ENCODE measurements around the gene LGMN. TPM values are rescaled to one million over a fixed set of nuclear protein-coding genes. Genes with fewer than 3 reads are reported as not detected.

The LGMN gene
- total and polyA plus RNA-seq, 8 donors: 18.5 to 60.1 (median 33.0) TPM

GRCh38 chr14:92659765-92660561 is 88.5 kb downstream of the LGMN start:
- peak in 3 of 4 donors; percentile 43 to 57 (median 53) for ATAC-seq
- H3K27ac ChIP-seq: peak overlapping the region in 2 of 4 donors; percentile 30 to 58
- no peaks in the 10 kb centered on the region for H3K27me3 ChIP-seq
- intact Hi-C loops (cut with DNase I): no loop called here
- TF ChIP-seq, protein P1, sequence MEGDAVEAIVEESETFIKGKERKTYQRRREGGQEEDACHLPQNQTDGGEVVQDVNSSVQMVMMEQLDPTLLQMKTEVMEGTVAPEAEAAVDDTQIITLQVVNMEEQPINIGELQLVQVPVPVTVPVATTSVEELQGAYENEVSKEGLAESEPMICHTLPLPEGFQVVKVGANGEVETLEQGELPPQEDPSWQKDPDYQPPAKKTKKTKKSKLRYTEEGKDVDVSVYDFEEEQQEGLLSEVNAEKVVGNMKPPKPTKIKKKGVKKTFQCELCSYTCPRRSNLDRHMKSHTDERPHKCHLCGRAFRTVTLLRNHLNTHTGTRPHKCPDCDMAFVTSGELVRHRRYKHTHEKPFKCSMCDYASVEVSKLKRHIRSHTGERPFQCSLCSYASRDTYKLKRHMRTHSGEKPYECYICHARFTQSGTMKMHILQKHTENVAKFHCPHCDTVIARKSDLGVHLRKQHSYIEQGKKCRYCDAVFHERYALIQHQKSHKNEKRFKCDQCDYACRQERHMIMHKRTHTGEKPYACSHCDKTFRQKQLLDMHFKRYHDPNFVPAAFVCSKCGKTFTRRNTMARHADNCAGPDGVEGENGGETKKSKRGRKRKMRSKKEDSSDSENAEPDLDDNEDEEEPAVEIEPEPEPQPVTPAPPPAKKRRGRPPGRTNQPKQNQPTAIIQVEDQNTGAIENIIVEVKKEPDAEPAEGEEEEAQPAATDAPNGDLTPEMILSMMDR (IDR thresholded peaks at IDR 0.05): no peak
- H3K9me3 ChIP-seq: no peaks in the 10 kb centered on the region
- H3K4me1 ChIP-seq: no peaks in the 10 kb centered on the region
- FAIRE-seq: no peak
- H3K36me3 ChIP-seq: no peaks in the 10 kb centered on the region
- no peak overlapping the region for H3K4me3 ChIP-seq
- DNase-seq: peak in 1 of 6 donors; percentile 47
- 63 to 83% methylated on average over 10 to 11 of the region's 11 CpGs for WGBS, 2 donors

DNA sequence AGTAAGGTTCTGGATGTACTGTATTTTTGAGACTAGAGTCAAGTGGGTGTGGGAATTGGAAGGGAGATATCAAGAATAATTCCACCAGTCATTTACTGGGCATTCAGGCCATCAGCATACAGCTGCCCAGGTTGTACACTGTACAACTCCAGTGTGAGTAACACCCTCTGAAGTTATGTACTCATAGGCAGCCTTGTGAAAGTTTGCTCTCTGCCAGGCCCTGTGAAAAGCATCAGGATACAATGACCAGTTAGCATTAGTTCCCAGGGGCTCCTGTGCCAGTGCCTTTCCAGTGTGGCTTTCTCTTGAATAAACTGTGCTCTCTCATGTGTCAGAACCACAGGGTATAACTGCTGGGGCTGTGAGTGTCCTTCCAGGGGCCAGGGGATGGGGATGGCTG is 89.7 kb downstream of the LGMN start:
- Histone ChIP-seq H3K4me3 (no peak overlapping the region), H3K4me1 (no peaks in the 10 kb centered on the region), H3K36me3 (no peaks in the 10 kb centered on the region), H3K27ac (peak overlapping the region in 1 of 4 donors; percentile 30), H3K27me3 (no peaks in the 10 kb centered on the region), H3K9me3 (no peaks in the 10 kb centered on the region)
- TF ChIP-seq, protein P1 (IDR thresholded peaks at IDR 0.05): no peak
- intact Hi-C loops (cut with DNase I): no loop called here
- ATAC-seq (no peak), DNase-seq (no peak), FAIRE-seq (no peak)

- DNase-seq: no peak
- H3K4me3 ChIP-seq: no peak overlapping the region
- TF ChIP-seq, protein P1 (IDR thresholded peaks at IDR 0.05): no peak
- no peaks in the 10 kb centered on the region for H3K9me3 ChIP-seq
- intact Hi-C loops (cut with DNase I): no loop called here
- FAIRE-seq: no peak
- WGBS, 2 donors: 77 to 81% methylated on average over 13 of the region's 13 CpGs
- no peaks in the 10 kb centered on the region for H3K4me1 ChIP-seq
- H3K27ac ChIP-seq: peak overlapping the region in 1 of 4 donors; percentile 23
- no peak for ATAC-seq
- no peaks in the 10 kb centered on the region for H3K27me3 ChIP-seq
- no peaks in the 10 kb centered on the region for H3K36me3 ChIP-seq
These were observed 90.3 kb downstream of the LGMN start for GRCh38 chr14:92658160-92658559.

DNA sequence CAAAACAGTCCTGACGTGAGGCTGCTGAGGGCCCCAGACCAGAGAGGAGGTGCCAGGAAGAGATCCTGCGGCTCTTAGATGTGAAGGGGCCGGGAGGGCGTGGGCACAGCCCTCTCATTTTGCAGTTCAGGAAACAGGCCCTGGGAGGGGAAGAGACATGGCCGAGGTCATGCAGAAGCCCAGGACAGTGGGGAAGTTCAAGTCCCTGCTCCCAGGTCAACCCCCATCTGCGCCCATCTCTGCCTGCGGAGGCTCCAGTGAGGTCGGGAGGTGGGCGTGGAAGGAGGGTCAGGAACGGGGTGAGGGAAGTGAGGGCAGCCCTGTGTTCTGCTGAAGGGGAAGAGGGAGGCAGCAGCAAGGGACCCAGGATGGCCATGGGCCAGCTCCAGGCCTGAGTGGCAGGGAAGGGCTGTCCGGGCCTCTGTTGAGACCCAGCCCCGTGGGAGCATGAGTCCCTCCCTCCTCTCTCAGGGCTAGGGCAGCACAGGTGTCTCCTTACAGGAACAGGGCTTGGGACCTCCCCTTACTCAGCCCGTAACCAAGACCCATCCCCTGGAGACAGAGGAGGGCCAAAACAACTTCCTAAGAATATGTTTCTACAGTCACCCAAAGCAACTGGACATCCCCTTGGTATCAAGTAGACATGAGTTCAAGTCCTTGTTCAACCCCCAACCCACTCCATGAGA is 90.8 kb downstream of the LGMN start:
- TF ChIP-seq, protein P1 (IDR thresholded peaks at IDR 0.05): no peak
- H3K27ac ChIP-seq: peak overlapping the region in 1 of 4 donors; percentile 33
- intact Hi-C loops (cut with DNase I): no loop called here
- FAIRE-seq (no peak), DNase-seq (peak in 1 of 6 donors; percentile 59), ATAC-seq (peak in 3 of 4 donors; percentile 32 to 63 (median 52))
- no peaks in the 10 kb centered on the region for H3K36me3 ChIP-seq
- 50 to 56% methylated on average over 13 of the region's 13 CpGs for WGBS, 2 donors
- H3K4me3 ChIP-seq: no peak overlapping the region
- no peaks in the 10 kb centered on the region for H3K9me3 ChIP-seq
- no peaks in the 10 kb centered on the region for H3K4me1 ChIP-seq
- no peaks in the 10 kb centered on the region for H3K27me3 ChIP-seq
